Measurements from ENCODE around the gene ARHGAP24.

Gene ARHGAP24

GRCh38 chr4:85919200-85919887, 444.4 kb downstream of the ARHGAP24 start:
- no peak for DNase-seq (ENCODE audit: low read depth)

GRCh38 chr4:85925071-85925470, 450.1 kb downstream of the ARHGAP24 start:
- no peak for DNase-seq (ENCODE audit: low read depth)

- DNase-seq (ENCODE audit: low read depth) = no peak
Observed at GRCh38 chr4:85928775-85929591, 454.0 kb downstream of the ARHGAP24 start.

GRCh38 chr4:85929961-85930665, 455.2 kb downstream of the ARHGAP24 start:
- DNase-seq (ENCODE audit: low read depth) = no peak

DNA sequence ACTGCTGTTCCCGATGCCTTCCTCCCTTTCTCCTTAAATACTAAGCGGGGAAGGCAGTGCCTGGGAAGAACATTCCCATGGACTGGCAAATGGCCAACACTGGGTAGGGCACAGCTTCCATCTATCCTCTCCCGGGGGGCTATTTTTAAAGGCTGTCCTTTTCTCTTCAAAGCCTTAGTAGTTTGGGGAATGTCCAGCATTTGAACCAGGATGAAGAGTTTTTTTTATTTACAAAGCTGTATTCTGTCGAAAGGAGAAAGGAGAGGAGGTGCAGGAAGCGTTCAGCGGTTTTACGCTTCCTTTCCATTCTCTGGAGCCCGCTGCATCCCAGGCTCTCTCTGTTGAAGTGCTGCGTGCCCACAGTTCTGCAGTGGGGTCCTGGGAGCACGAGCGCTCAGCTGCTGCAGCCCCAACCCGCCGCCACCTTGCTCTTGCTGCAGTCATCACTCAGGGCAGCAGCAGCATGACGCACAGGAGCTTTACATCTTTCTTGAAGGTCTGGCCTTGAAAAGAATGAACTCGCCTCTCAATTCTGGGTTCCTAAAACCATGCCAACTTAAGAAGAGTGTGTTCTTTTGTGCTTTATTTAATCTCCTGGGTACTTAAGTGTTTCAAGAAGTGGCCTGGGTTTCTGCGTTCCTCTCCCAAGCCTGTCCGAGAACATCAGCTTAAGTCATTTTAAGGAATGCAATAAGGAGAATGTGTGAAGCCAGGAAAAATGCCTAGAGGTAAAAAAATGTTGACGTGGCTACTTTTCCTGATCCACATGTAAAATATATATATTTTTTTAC, 457.7 kb downstream of the ARHGAP24 start:
- DNase-seq (ENCODE audit: low read depth) = no peak

DNA sequence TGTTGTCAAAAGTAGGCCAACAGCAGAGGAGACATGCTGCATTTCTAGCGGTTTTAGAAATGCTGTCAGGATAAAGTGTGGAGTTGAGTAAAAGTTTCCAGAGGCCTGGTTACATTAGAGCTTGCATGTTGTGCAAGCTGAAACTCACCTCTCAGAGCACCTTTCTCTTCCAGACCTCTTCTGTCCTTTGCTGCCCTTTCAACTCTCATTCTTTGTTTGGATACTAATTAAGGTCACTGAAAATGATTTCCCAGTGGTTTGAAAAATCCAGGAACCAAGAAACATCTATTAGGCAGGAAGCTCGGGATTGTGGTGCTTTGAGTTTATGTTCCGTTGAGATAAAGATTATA, 458.3 kb downstream of the ARHGAP24 start:
- no peak for DNase-seq (ENCODE audit: low read depth)

- DNase-seq (ENCODE audit: low read depth) = no peak
Observed at GRCh38 chr4:85937507-85937906, 462.6 kb downstream of the ARHGAP24 start.

- no peak for DNase-seq (ENCODE audit: low read depth)
Observed at GRCh38 chr4:85938062-85938461, 463.1 kb downstream of the ARHGAP24 start.

GRCh38 chr4:85938902-85939301, 464.0 kb downstream of the ARHGAP24 start:
- DNase-seq (ENCODE audit: low read depth) = no peak

GRCh38 chr4:85939595-85939994, 464.6 kb downstream of the ARHGAP24 start:
- DNase-seq (ENCODE audit: low read depth) = no peak

DNA sequence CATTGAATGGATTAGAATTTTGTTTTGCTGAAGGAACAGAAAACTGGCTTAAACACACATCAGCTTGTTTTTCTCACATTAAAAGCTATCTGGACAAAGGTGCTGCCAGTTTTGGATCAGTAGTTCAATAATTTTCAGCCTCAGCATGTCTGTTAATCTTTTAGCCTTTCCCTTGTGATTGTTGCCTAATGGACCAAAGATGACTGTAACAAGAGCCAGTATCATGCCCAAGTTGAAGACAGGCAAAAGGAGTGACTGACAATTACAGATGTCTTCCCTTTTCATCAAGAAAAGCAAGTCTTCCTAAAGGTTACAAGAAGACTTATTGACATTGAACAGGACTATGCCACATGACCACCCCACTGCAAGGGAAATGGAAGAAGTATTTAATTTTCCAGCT, 465.2 kb downstream of the ARHGAP24 start:
- DNase-seq (ENCODE audit: low read depth) = no peak

- DNase-seq (ENCODE audit: low read depth) = no peak
Observed at GRCh38 chr4:85942107-85942506, 467.2 kb downstream of the ARHGAP24 start.

GRCh38 chr4:85946821-85947220, 471.9 kb downstream of the ARHGAP24 start:
- DNase-seq (ENCODE audit: low read depth) = no peak

DNA sequence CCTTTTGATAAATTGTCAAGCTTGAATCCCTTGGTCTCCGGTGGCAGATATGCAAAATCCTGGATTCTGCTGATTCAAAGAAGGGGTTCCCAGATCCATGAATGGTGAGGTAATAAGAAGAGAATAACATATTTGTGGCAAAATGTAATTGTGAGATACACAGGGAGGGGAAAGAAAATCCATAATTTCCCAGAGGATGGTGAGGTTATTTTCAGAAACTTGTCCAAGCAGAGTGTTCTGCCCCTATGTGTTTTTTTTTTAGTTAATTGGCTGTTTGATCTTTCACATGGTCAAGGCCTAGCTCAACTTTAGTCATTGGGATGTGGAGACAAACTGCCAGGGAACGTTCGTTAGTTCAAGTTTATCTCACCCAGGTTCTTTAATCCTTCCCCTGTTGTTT, 476.1 kb downstream of the ARHGAP24 start:
- no peak for DNase-seq (ENCODE audit: low read depth)

DNA sequence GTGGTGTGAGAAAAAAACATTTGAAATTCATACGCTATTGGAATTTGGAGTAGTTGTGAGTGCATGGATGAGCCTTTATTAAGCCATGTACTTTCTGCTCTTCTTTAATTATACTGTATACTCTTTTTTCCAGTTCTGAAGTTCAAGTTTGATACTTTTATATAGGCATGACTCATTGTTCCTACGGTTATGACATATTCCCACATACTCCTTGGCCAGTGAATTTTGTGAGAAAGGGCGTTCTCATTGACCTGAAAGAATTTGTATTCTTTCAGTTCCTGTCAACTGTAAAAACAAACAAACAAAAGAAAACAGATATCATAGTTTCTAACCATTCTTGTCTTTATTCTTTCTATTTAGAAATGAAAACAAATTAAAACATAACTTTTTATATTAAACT, 477.6 kb downstream of the ARHGAP24 start:
- DNase-seq (ENCODE audit: low read depth) = no peak

DNA sequence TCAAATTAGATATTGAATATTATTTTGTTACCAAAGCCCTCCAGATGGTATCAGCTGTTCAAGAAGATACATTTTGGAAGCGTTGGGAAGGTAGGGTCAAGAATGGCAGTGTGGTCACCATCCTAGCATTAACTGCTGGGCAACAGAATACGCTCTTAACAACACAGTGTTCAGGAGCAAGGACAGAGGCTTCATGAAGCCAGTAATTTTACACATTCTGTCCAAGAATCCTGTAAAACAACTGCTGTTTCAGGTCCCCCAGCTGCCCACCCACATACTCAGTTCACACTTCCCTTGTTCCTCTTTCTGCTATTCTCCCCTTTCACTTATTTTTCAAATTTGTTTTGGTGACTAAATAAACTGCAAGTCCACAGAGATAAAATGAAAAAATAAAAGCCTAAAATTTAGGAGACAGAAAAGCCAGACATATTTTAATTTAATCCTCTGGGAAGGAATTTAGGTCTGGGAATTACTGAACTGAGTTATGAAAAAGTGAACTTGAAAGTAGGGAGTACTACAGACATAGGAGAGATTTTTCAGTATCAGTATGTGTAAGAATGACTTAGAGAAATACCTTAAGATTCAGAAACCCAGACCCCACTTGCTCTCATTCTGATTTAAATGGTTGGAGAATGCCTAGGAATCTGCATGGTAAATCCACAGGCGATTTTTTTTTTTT, 478.2 kb downstream of the ARHGAP24 start:
- DNase-seq (ENCODE audit: low read depth) = no peak

DNA sequence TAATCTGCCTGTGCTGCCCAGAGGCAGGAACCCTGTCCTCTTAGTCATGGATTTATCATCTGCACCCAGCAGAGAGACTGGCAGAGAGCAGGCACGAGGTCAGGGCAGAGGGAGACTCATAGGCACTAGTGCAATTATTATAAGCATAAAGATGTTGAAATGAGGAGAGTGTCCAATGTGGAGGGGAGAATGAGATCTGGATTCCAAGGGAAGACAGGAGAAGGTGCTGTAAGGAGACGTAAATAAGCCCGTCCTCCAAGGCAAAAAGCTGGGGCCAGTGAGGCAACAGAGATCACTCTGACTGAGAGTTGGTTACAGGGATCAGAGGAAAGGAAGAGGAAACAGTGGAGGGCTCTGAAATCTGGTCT, 478.7 kb downstream of the ARHGAP24 start:
- DNase-seq (ENCODE audit: low read depth) = no peak

DNA sequence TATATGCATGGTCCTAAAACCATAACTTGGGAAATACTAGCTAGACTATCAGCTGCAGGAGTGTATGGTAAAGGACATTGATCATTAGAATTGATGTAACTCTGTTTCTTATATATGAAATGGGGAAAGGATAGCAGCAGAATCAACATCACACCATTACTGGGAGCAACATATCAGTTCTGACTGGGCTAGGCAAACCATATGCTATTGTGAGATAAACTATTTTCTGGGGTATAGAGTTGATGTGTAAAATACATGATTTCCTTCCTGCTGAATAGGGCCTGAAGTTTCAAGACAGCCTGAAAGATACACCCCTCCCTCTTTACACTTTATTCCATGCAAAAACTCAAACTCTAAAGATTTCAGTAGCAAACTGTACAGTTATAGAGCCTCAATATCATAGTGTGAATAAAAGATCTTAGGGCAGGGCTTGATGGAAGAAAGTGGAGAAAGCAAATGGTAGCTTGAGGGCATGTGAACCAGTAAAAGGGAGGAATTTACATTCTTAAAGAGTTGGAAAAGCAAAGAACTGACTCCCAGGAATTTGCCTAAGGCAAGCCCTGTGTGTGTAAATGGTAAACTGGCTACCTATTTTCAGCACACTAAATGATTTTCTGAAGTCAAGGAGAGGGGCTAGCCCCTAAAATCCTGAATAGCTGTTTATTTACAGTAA, 480.8 kb downstream of the ARHGAP24 start:
- no peak for DNase-seq (ENCODE audit: low read depth)

DNA sequence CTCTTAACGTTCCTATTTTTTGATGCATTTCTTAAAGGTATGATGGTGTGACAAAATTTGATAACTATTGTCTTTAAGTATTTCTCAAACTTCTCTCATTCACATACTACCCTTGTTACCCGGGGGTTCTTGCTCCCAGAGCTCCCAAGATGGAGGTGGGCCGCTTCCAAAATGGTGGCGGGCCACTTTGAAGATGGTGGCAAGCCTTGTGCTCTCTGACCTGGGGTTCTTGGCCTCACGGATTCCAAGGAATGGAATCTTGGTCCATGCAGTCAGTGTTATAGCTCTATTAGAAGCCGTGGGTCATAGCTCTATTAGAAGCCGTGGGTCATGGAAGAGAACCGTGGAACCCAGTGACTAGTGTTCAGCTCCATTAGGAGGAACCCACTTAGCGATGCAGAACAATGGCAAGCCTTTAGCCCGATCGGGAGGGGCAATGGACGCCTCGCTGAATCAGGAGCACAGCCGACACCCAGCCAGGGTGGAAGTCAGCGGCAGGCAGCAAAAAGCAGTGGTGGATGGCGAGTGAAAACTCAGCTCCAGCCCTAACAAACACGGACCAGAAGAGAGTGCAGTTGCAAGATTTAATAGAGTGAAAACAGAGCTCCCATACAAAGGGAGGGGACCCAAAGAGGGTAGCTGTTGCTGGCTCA, 481.5 kb downstream of the ARHGAP24 start:
- no peak for DNase-seq (ENCODE audit: low read depth)

GRCh38 chr4:85961887-85962286, 486.9 kb downstream of the ARHGAP24 start:
- DNase-seq (ENCODE audit: low read depth) = no peak

DNA sequence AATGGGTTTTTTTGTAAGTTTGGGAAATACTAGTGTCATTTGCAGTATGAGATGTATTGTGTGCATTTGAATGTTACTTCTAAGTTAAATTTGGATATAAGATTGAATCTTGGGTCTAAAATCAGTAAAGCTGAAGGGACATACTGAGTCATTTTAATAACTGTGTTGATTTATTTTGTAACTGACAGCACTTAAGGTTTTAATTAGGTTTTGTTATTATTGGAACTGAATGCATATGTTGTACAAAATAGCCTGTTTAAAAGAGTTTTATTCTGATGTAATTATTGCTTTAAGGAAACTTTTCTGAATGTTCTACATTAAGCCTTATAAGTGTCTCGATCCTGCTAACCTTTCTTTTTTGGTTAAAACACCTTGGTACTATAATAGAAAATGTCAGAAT, 488.3 kb downstream of the ARHGAP24 start:
- DNase-seq (ENCODE audit: low read depth) = no peak

All from activated T-helper 9 cell treated with anti-CD3 and anti-CD28 coated beads, Interleukin-2, amount 50 U/mL, for 16 hours (primary cell).